Astrocyte of the hippocampus (primary cell): ENCODE measurements around the gene RRP15.

ENCODE experiments used
- DNase-seq: peaks from one replicate; pipeline ENCODE4 v3.0.0; 2011; ENCODE audit warnings: low read depth, low spot score

Gene RRP15

GRCh38 chr1:218384581-218384993 lies 99.5 kb downstream of the RRP15 start:
- DNase-seq: peak; percentile 46
